ENCODE results near the gene IL12B.

The IL12B gene

GRCh38 chr5:159342840-159343239, 12.6 kb upstream of the IL12B start:
- no peak overlapping the region for H3K27ac ChIP-seq
- no peak overlapping the region for H3K4me3 ChIP-seq (ENCODE audit: low read depth, low read length)
- no peak for TF ChIP-seq CTCF (IDR thresholded peaks at IDR 0.05; ENCODE audit: low read depth, low read length, missing control alignments)
- DNase-seq = no peak
- in situ Hi-C loops (cut with HindIII; ENCODE audit: low pct_ligation_motif_present, low sequenced_read_pairs) = no loop called here
- H3K36me3 ChIP-seq (replicated peaks) = no peaks in the 10 kb centered on the region
- H3K27me3 ChIP-seq (replicated peaks) = no peaks in the 10 kb centered on the region

- H3K27me3 ChIP-seq (replicated peaks) = no peaks in the 10 kb centered on the region
- no peak overlapping the region for H3K4me3 ChIP-seq (ENCODE audit: low read depth, low read length)
- DNase-seq = peak; percentile 82
Observed at GRCh38 chr5:159341906-159342310, 11.6 kb upstream of the IL12B start.

GRCh38 chr5:159341145-159341544, 10.9 kb upstream of the IL12B start:
- H3K36me3 ChIP-seq (replicated peaks) = no peaks in the 10 kb centered on the region
- no peak overlapping the region for H3K4me3 ChIP-seq (ENCODE audit: low read depth, low read length)
- no peaks in the 10 kb centered on the region for H3K27me3 ChIP-seq (replicated peaks)
- no peak for TF ChIP-seq CTCF (IDR thresholded peaks at IDR 0.05; ENCODE audit: low read depth, low read length, missing control alignments)
- no peak overlapping the region for H3K27ac ChIP-seq
- DNase-seq = no peak
- in situ Hi-C loops (cut with HindIII; ENCODE audit: low pct_ligation_motif_present, low sequenced_read_pairs) = no loop called here

More at GRCh38 chr5:159341906-159342310, 11.6 kb upstream of the IL12B start:
- Histone ChIP-seq H3K27ac (no peak overlapping the region), H3K36me3 (replicated peaks) (no peaks in the 10 kb centered on the region)
- TF ChIP-seq CTCF (IDR thresholded peaks at IDR 0.05; ENCODE audit: low read depth, low read length, missing control alignments) = no peak
- in situ Hi-C loops (cut with HindIII; ENCODE audit: low pct_ligation_motif_present, low sequenced_read_pairs) = no loop called here

GRCh38 chr5:159340511-159340910, 10.2 kb upstream of the IL12B start:
- Histone ChIP-seq H3K4me3 (ENCODE audit: low read depth, low read length) (no peak overlapping the region), H3K27ac (no peak overlapping the region), H3K27me3 (replicated peaks) (no peaks in the 10 kb centered on the region), H3K36me3 (replicated peaks) (no peaks in the 10 kb centered on the region)
- no peak for TF ChIP-seq CTCF (IDR thresholded peaks at IDR 0.05; ENCODE audit: low read depth, low read length, missing control alignments)
- in situ Hi-C loops (cut with HindIII; ENCODE audit: low pct_ligation_motif_present, low sequenced_read_pairs) = no loop called here
- no peak for DNase-seq

GRCh38 chr5:159339460-159339859, 9.2 kb upstream of the IL12B start:
- in situ Hi-C loops (cut with HindIII; ENCODE audit: low pct_ligation_motif_present, low sequenced_read_pairs) = no loop called here
- no peaks in the 10 kb centered on the region for H3K36me3 ChIP-seq (replicated peaks)
- no peak for TF ChIP-seq CTCF (IDR thresholded peaks at IDR 0.05; ENCODE audit: low read depth, low read length, missing control alignments)
- no peak for DNase-seq
- no peak overlapping the region for H3K27ac ChIP-seq
- H3K27me3 ChIP-seq (replicated peaks) = no peaks in the 10 kb centered on the region
- no peak overlapping the region for H3K4me3 ChIP-seq (ENCODE audit: low read depth, low read length)

GRCh38 chr5:159338118-159338517, 7.8 kb upstream of the IL12B start:
- peak overlapping the region; percentile 15 for H3K27ac ChIP-seq
- in situ Hi-C loops (cut with HindIII; ENCODE audit: low pct_ligation_motif_present, low sequenced_read_pairs) = no loop called here
- no peaks in the 10 kb centered on the region for H3K27me3 ChIP-seq (replicated peaks)

More at GRCh38 chr5:159338118-159338517, 7.8 kb upstream of the IL12B start:
- no peak for DNase-seq
- no peak overlapping the region for H3K4me3 ChIP-seq (ENCODE audit: low read depth, low read length)
- H3K36me3 ChIP-seq (replicated peaks) = no peaks in the 10 kb centered on the region
- TF ChIP-seq CTCF (IDR thresholded peaks at IDR 0.05; ENCODE audit: low read depth, low read length, missing control alignments) = no peak
